Heart left ventricle (tissue), 16 donors: ENCODE measurements around the gene MORC3. TPM values are rescaled to one million over a fixed set of nuclear protein-coding genes. Genes with fewer than 3 reads are reported as not detected.
"Not testable (repeated sequence)": the region's sequence is repeated elsewhere in the genome, so short reads cannot be mapped to it uniquely, and the experiment has no call there.

Source experiments
- ATAC-seq, 4 donors: fragments of 200-7000 bp; cut with Tn5 transposase; one replicate each; pipeline ENCODE4 v1.9.1; 2020 to 2022; ENCODE audit warnings: moderate library complexity in 4 of 4, mild to moderate bottlenecking in 3 of 4, moderate number of reproducible peaks in 1 of 4
- DNase-seq, 5 donors: peaks; one replicate each; pipeline ENCODE4 v3.0.0-alpha.2; 2020
- H3K27ac ChIP-seq, 12 donors: fragments of 200-600 bp; sonication (generic) in 4 of 12; one replicate each; pipeline versions ENCODE4 v1.5.0 to v1.8.0; 2016 to 2022; ENCODE audit warnings: mild to moderate bottlenecking in 2 of 12
- H3K27me3 ChIP-seq, 9 donors: fragments of 200-600 bp; sonication (generic) in 2 of 9; one replicate each; pipeline versions ENCODE4 v1.5.1 to v1.8.0; 2016 to 2022; ENCODE audit warnings: mild to moderate bottlenecking in 3 of 9
- H3K36me3 ChIP-seq, 9 donors: fragments of 200-600 bp; sonication (generic) in 2 of 9; one replicate each; pipeline versions ENCODE4 v1.5.0 to v1.8.0; 2018 to 2022; ENCODE audit warnings: mild to moderate bottlenecking in 2 of 9
- H3K4me1 ChIP-seq, 12 donors: fragments of 200-600 bp; sonication (generic) in 4 of 12; one replicate each; pipeline versions ENCODE4 v1.5.0 to v1.8.0; 2016 to 2022; ENCODE audit warnings: mild to moderate bottlenecking in 3 of 12
- H3K4me3 ChIP-seq, 12 donors: fragments of 200-600 bp; sonication (generic) in 4 of 12; one replicate each; pipeline versions ENCODE4 v1.5.0 to v1.8.0; 2017 to 2022; ENCODE audit warnings: mild to moderate bottlenecking in 9 of 12, moderate library complexity in 4 of 12
- H3K9me3 ChIP-seq, 12 donors: fragments of 200-600 bp; sonication (generic) in 4 of 12; one replicate each; pipeline versions ENCODE4 v1.5.0 to v1.8.0; 2016 to 2022; ENCODE audit warnings: mild to moderate bottlenecking in 1 of 12
- CTCF ChIP-seq, 12 donors: fragments of 200-600 bp; sonication (generic) in 4 of 12; IDR thresholded peaks; one replicate each; pipeline versions ENCODE4 v1.5.0 to v1.8.0; 2018 to 2022; ENCODE audit warnings: antibody characterized with exemption in 12 of 12, mild to moderate bottlenecking in 5 of 12
- POLR2A ChIP-seq, 2 donors: fragments of 450-650 bp; IDR thresholded peaks; one replicate each; pipeline ENCODE4 v1.6.1; 2017; ENCODE audit warnings: antibody characterized with exemption in 2 of 2, mild to moderate bottlenecking in 2 of 2, moderate library complexity in 2 of 2
- WGBS, 4 donors: extraction: QIAGEN DNeasy Blood & Tissue Kit in 2 of 4; methylation state at CpG; one replicate each; pipeline versions ENCODE4 v1.1.5 to v1.1.7; 2013 to 2018; 5-methylcytosine and 5-hydroxymethylcytosine counted together
- intact Hi-C, 10 donors: fragments of 100-400 bp; cut with DNase I; formaldehyde crosslinking; loops; one replicate each; pipeline versions ENCODE4 v1.11.1 to v1.14.2; 2022
- polyA plus RNA-seq, 2 donors: library from polyadenylated mRNA; stranded (reverse); fragments of 200-250 nt; gene quantifications; one replicate each; pipeline ENCODE4 v1.2.3, GENCODE V29; 2013
- total RNA-seq, 9 donors: library from RNA; depleted of rRNA in 2 of 9; stranded (reverse); fragments of >200 nt in 2 of 9; fragmentation: NEBNext Ultra II Directional in 3 of 9; extraction: Animal tissue kit (Norgen Biotek cat#: 25700) in 3 of 9; gene quantifications; one replicate each; pipeline versions ENCODE4 v1.1.0 to v1.2.4, GENCODE V29; 2016 to 2023
- donor health status: ischemic (EF 13 %, LVEDD 7.1; RV severe dilation, severe dysfunction).
- donor health status: healthy with polysubstance abuse.
- donor health status: DM: no; HTN: yes; CAD: no.
- donor health status: DM: no; HTN: no; CAD: no.
- donor health status: ischemic (EF 25% LVEDD 6.9; RV normal size, moderate dysfunction).
- donor health status: ischemic (EF 25% LVEDD 5.7; RV mildly dilated, moderate dysfunction).
- donor health status: healthy.
- donor health status: DM: yes; HTN: yes; CAD: no.
- donor health status: ischemic (EF 35%, LVEDD 5.7; RV mildly dilated, moderate dysfunction).
- donor health status: nonischemic (EF 11% LVEDD 7.7; RV severe dilation, severe dysfunction).
- donor health status: DM: yes; HTN: yes; CAD: no.
- donor health status: PGD.
- donor health status: ischemic (EF 29% LVEDD 5.4; RV normal size, mild dysfunction).
- donor health status: nonischemic (EF 23%, LVEDD 6.1; RV moderate dilation, normal function).

Gene MORC3
- total and polyA plus RNA-seq, 11 donors, result 9.0 to 21.3 (median 17.3) TPM

DNA sequence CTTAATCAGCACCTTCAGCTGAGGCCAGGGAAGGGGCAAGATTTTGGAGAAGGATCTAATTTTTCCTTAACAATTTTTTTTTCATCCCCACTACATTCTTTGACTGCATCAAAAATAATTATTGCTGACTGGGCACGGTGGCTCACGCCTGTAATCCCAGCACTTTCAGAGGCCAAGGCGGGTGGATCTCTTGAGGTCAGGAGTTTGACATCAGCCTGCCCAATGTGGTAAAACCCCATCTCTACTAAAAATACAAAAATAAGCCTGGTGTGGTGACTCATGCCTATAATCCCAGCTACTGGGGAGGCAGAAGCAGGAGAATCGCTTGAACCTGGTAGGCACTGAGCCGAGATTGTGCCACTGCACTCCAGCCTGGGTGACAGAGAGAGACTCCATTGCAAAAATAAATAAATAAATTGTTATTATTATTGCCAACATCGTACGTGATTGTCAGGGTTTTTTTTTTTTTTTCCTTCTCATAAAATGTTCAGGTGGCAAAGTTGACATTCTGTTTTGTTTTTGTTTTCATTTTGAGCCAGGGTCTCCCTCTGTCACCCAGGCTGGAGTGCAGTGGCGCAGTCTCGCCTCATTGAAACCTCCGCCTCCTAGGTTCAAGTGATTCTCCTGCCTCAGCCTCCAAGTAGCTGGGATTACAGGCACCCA is 37.3 kb upstream of the MORC3 start:
- H3K9me3 ChIP-seq, result no peaks in the 10 kb centered on the region
- no peak for DNase-seq
- intact Hi-C loops, result no loop called here

GRCh38 chr21:36283231-36283622 is 36.8 kb upstream of the MORC3 start:
- H3K27me3 ChIP-seq, H3K4me3 ChIP-seq, intact Hi-C loops, H3K9me3 ChIP-seq, ATAC-seq, DNase-seq, H3K4me1 ChIP-seq, H3K27ac ChIP-seq: not testable (repeated sequence)
- H3K36me3 ChIP-seq, result peaks cover 0 to 74% (median 54%) of the 10 kb centered on the region in 9 donors
- WGBS, 4 donors, result 86 to 97% (median 93%) methylated on average over 9 of the region's 9 CpGs

More for the DNA sequence above, 37.3 kb upstream of the MORC3 start:
- TF ChIP-seq CTCF (IDR thresholded peaks at IDR 0.05) (no peak), POLR2A (IDR thresholded peaks at IDR 0.05) (no peak)
- ATAC-seq, result no peak
- no peak overlapping the region for H3K4me3 ChIP-seq
- 84 to 95% (median 86%) methylated on average over 10 of the region's 10 CpGs for WGBS, 4 donors
- no peaks in the 10 kb centered on the region for H3K27me3 ChIP-seq
- H3K4me1 ChIP-seq, result no peaks in the 10 kb centered on the region
- H3K27ac ChIP-seq, result no peak overlapping the region
- H3K36me3 ChIP-seq, result peaks cover 0 to 74% (median 54%) of the 10 kb centered on the region in 9 donors

GRCh38 chr21:36288651-36289243 is 31.2 kb upstream of the MORC3 start:
- no peaks in the 10 kb centered on the region for H3K9me3 ChIP-seq
- DNase-seq (no peak), ATAC-seq (no peak)
- no peaks in the 10 kb centered on the region for H3K27me3 ChIP-seq
- no peaks in the 10 kb centered on the region for H3K4me1 ChIP-seq
- no peak overlapping the region for H3K4me3 ChIP-seq
- H3K36me3 ChIP-seq, result peaks cover 0 to 62% (median 40%) of the 10 kb centered on the region in 9 donors
- no peak overlapping the region for H3K27ac ChIP-seq
- TF ChIP-seq POLR2A (IDR thresholded peaks at IDR 0.05) (no peak), CTCF (IDR thresholded peaks at IDR 0.05) (no peak)
- intact Hi-C loops, result no loop called here
- 73 to 79% (median 77%) methylated on average over 8 of the region's 8 CpGs for WGBS, 4 donors

GRCh38 chr21:36291509-36291908 is 28.5 kb upstream of the MORC3 start:
- ATAC-seq, result no peak
- Histone ChIP-seq H3K36me3 (peaks cover 0 to 69% (median 45%) of the 10 kb centered on the region in 9 donors), H3K9me3 (no peaks in the 10 kb centered on the region), H3K27me3 (no peaks in the 10 kb centered on the region), H3K27ac (no peak overlapping the region), H3K4me3 (no peak overlapping the region), H3K4me1 (no peaks in the 10 kb centered on the region)
- intact Hi-C loops, result no loop called here
- WGBS, 4 donors, result 72 to 95% (median 89%) methylated on average over 8 of the region's 8 CpGs
- no peak for DNase-seq
- no peak for TF ChIP-seq POLR2A (IDR thresholded peaks at IDR 0.05)
- TF ChIP-seq CTCF (IDR thresholded peaks at IDR 0.05), result no peak
